ENCODE measurements around the gene ANP32A.
"Not testable (repeated sequence)": the region's sequence is repeated elsewhere in the genome, so short reads cannot be mapped to it uniquely, and the experiment has no call there.

Gene ANP32A

GRCh38 chr15:68820295-68821189 is at the start of gene ANP32A:
Gene ANP32A (minus strand): TSS chr15:68820895. CDS start chr15:68820751, 144 bp downstream.
- peak; percentile 97 for DNase-seq (ENCODE audit: low read depth)

- no peak for DNase-seq (ENCODE audit: low read depth)
Observed at GRCh38 chr15:68868296-68868695, 47.6 kb upstream of the ANP32A start.

GRCh38 chr15:68862415-68862814 is 41.7 kb upstream of the ANP32A start:
- no peak for DNase-seq (ENCODE audit: low read depth)

- DNase-seq (ENCODE audit: low read depth), result not testable (repeated sequence)
Observed at GRCh38 chr15:68858666-68859065, 38.0 kb upstream of the ANP32A start.

GRCh38 chr15:68857443-68857842 is 36.7 kb upstream of the ANP32A start:
- DNase-seq (ENCODE audit: low read depth), result not testable (repeated sequence)

GRCh38 chr15:68852461-68852860 is 31.8 kb upstream of the ANP32A start:
- no peak for DNase-seq (ENCODE audit: low read depth)

GRCh38 chr15:68851971-68852370 is 31.3 kb upstream of the ANP32A start:
- DNase-seq (ENCODE audit: low read depth), result no peak

- DNase-seq (ENCODE audit: low read depth), result no peak
Observed at GRCh38 chr15:68849497-68849896, 28.8 kb upstream of the ANP32A start.

- no peak for DNase-seq (ENCODE audit: low read depth)
Observed at GRCh38 chr15:68846851-68847439, 26.2 kb upstream of the ANP32A start.

GRCh38 chr15:68844856-68845550 is 24.3 kb upstream of the ANP32A start:
- DNase-seq (ENCODE audit: low read depth), result no peak

- peak; percentile 14 for DNase-seq (ENCODE audit: low read depth)
Observed at GRCh38 chr15:68843425-68844311, 23.0 kb upstream of the ANP32A start.

- no peak for DNase-seq (ENCODE audit: low read depth)
Observed at GRCh38 chr15:68842958-68843357, 22.3 kb upstream of the ANP32A start.

GRCh38 chr15:68834346-68834745 is 13.7 kb upstream of the ANP32A start:
- DNase-seq (ENCODE audit: low read depth), result no peak

- no peak for DNase-seq (ENCODE audit: low read depth)
Observed at GRCh38 chr15:68833700-68834331, 13.1 kb upstream of the ANP32A start.

GRCh38 chr15:68830141-68830785 is 9.6 kb upstream of the ANP32A start:
- DNase-seq (ENCODE audit: low read depth), result no peak

GRCh38 chr15:68829068-68829467 is 8.4 kb upstream of the ANP32A start:
- DNase-seq (ENCODE audit: low read depth), result no peak

- DNase-seq (ENCODE audit: low read depth), result no peak
Observed at GRCh38 chr15:68823561-68823960, 2.9 kb upstream of the ANP32A start.

- DNase-seq (ENCODE audit: low read depth), result no peak
Observed at GRCh38 chr15:68822818-68823217, 2.1 kb upstream of the ANP32A start.

GRCh38 chr15:68821841-68822381 is 1.2 kb upstream of the ANP32A start:
- DNase-seq (ENCODE audit: low read depth), result no peak

- no peak for DNase-seq (ENCODE audit: low read depth)
Observed at GRCh38 chr15:68821190-68821840, 620 bp upstream of the ANP32A start.

All from stimulated activated CD8-positive, alpha-beta memory T cell treated with anti-CD3 and anti-CD28 coated beads, Interleukin-12 subunit alpha, Interleukin-12 subunit beta, amount 100 ng/mL, for 4 hours (primary cell).